Measurements from ENCODE around the gene SIMC1.

The SIMC1 gene

DNA sequence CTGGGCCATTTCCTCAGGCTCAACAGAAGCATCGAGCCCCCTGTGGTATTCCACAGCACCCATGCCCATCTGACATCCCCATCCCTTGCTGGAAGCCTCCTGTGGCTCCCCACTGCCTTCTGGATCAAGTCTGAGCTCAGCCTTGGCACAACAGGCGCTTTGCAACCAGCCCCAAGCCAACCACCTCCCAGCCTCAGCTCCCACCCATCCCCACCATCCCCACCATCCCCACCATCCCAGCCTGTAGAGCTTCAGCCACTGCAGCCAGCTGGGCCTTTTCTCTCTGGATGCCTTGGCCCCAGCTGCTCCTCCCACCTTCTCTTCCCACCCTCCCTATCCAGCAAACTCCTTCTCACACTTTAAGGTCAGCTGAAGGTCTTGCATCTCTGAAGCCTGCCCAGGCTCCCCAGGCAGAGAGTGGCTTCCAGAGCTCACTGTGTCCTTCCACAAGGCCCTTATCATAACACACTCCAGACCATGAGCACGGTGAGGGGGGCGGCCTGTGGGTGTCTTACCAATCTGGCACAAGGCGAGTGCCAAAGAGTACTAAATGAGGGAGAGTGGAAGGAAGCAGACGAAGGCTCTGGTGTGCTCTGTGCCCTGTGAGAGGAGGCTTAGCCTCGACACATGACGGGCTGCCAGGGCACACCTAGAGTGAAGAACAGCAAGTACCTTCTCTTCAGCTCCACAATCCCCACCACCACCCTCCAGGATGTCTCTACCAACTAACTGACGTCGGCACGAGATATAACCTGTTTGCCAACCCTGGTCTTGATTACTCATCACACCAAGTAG is 156.9 kb downstream of the SIMC1 start:
- no peaks in the 10 kb centered on the region for H3K9me2 ChIP-seq (ENCODE audit: low read depth, low read length)
- TF ChIP-seq CTCF (IDR thresholded peaks at IDR 0.05; ENCODE audit: low read length), result no peak
- TF ChIP-seq EZH2 (IDR thresholded peaks at IDR 0.05; ENCODE audit: borderline replicate concordance, low read length), result no peak
- H3K9me3 ChIP-seq (ENCODE audit: low read length), result no peaks in the 10 kb centered on the region
- no peak overlapping the region for H3K4me3 ChIP-seq (ENCODE audit: low read depth, low read length, poor library complexity, severe bottlenecking)
- peaks cover 2% of the 10 kb centered on the region for H3K4me1 ChIP-seq (ENCODE audit: insufficient read depth, low read length, severe bottlenecking)
- H3K27me3 ChIP-seq (ENCODE audit: insufficient read depth, low read length), result no peaks in the 10 kb centered on the region
- H2AFZ ChIP-seq (ENCODE audit: low read length), result no peak overlapping the region
- peaks cover 41% of the 10 kb centered on the region; the same call in 1 of the 2 replicates for H3K36me3 ChIP-seq (ENCODE audit: insufficient read depth, low read length)
- H3K4me2 ChIP-seq (ENCODE audit: low read length), result no peak overlapping the region
- H3K9ac ChIP-seq (ENCODE audit: low read length), result no peak overlapping the region
- no peaks in the 10 kb centered on the region for H3K79me2 ChIP-seq (ENCODE audit: insufficient read depth, low read length)
- no peaks in the 10 kb centered on the region for H3F3A ChIP-seq (ENCODE audit: insufficient read depth, low read length)
- no peaks in the 10 kb centered on the region for H4K20me1 ChIP-seq (ENCODE audit: insufficient read depth, low read length)
- no peak overlapping the region for H3K27ac ChIP-seq (ENCODE audit: low read depth, low read length, poor library complexity, severe bottlenecking)
